ENCODE results near the gene OR2B2.
A peak's percentile ranks its signal among the peaks of the same experiment; 100 is the strongest.
"Not testable (repeated sequence)": the region's sequence is repeated elsewhere in the genome, so short reads cannot be mapped to it uniquely, and the experiment has no call there.

Gene OR2B2

DNA sequence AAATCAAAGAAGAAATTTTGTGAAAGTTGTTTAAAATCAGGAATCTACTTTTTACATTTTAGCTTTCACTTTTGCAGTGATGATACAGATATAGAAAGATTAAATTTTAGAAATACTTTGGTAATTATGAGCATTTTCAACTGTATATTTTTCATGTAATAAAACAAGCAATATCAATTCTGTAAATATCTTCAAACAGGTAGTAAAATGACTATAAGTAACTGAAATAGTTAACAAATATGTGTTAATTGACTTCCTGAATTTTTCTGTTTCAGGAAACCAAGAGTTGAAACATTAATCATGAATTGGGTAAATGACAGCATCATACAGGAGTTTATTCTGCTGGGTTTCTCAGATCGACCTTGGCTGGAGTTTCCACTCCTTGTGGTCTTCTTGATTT lies 44.7 kb upstream of the OR2B2 start, which contains the start of gene OR2B6:
Gene OR2B6, plus strand, starts transcription at position 301 of the 400 bp plus-strand sequence. Its CDS starts 0 bp downstream, at position 301.
- ChIA-PET CTCF (no interaction called here), POLR2A (no interaction called here)
- no peak within 1 kb of the TSS for H3K4me3 ChIP-seq (ENCODE audit: low read depth, low read length)
- no peaks in the 10 kb centered on the region for H3K4me1 ChIP-seq (ENCODE audit: control insufficient read depth, insufficient read depth, low read length)
- no peaks in the 10 kb centered on the region for H3K36me3 ChIP-seq (ENCODE audit: control insufficient read depth in 2 of 2, insufficient read depth in 1 of 2, low read length in 2 of 2)
- H3K9me3 ChIP-seq (ENCODE audit: control insufficient read depth, insufficient read depth, low read depth, low read length) = no peaks in the 10 kb centered on the region
- H3K27ac ChIP-seq (ENCODE audit: extremely low read depth, low read depth, low read length) = no peak within 1 kb of the TSS
- no peak for TF ChIP-seq IKZF3 (tag by site-specific recombination; IDR thresholded peaks at IDR 0.05)
- 0 out of 2 replicates have a peak, but pooled peaks have one; percentile 18 for TF ChIP-seq PRDM1 (tag by site-specific recombination; IDR thresholded peaks at IDR 0.05)

DNA sequence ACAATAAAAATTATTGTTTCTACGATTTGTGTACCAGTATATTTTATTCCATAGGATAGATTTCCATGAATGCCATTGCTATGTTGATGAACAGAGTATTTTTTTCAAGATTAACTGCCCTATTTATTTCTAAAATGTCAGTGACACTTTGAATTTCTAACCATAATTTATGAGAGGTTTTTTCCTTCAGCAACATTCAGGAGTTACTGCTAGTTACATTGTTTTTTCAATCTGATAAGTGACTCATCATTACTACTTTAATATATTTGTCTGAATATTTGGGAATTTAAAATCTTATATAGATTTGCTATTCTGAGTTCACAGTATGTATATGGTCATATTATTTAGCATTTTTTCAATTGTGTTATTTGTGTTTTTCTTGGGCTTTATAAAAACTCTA lies 38.8 kb upstream of the OR2B2 start:
- no peaks in the 10 kb centered on the region for H3K36me3 ChIP-seq (ENCODE audit: control insufficient read depth in 2 of 2, insufficient read depth in 1 of 2, low read length in 2 of 2)
- no peak overlapping the region for H3K27ac ChIP-seq (ENCODE audit: extremely low read depth, low read depth, low read length)
- CTCF ChIA-PET = interaction anchor here (0.6 kb wide), 1 partner anchor 155 kb away, joined by 4 read pairs; no protein-coding TSS in a partner anchor
- no peak for TF ChIP-seq ZNF629 (tag by site-specific recombination; IDR thresholded peaks at IDR 0.05)
- no peak for TF ChIP-seq ZNF768 (tag by site-specific recombination; IDR thresholded peaks at IDR 0.05)
- TF ChIP-seq, protein P1, sequence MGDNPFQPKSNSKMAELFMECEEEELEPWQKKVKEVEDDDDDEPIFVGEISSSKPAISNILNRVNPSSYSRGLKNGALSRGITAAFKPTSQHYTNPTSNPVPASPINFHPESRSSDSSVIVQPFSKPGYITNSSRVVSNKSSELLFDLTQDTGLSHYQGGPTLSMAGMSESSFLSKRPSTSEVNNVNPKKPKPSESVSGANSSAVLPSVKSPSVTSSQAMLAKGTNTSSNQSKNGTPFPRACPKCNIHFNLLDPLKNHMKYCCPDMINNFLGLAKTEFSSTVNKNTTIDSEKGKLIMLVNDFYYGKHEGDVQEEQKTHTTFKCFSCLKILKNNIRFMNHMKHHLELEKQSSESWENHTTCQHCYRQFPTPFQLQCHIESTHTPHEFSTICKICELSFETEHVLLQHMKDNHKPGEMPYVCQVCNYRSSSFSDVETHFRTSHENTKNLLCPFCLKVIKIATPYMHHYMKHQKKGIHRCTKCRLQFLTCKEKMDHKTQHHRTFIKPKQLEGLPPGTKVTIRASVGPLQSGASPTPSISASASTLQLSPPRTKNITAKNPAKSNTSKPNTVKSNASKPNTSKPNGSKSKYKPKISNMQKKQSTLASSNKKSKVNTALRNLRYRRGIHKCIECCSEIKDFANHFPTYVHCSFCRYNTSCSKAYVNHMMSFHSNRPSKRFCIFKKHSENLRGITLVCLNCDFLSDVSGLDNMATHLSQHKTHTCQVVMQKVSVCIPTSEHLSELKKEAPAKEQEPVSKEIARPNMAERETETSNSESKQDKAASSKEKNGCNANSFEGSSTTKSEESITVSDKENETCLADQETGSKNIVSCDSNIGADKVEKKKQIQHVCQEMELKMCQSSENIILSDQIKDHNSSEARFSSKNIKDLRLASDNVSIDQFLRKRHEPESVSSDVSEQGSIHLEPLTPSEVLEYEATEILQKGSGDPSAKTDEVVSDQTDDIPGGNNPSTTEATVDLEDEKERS (tag by site-specific recombination; IDR thresholded peaks at IDR 0.05) = no peak
- TF ChIP-seq ZNF660 (tag by site-specific recombination; IDR thresholded peaks at IDR 0.05) = no peak
- no peak for TF ChIP-seq ZSCAN23 (tag by site-specific recombination; IDR thresholded peaks at IDR 0.05)
- TF ChIP-seq ZNF747 (tag by site-specific recombination; IDR thresholded peaks at IDR 0.05) = no peak
- TF ChIP-seq, protein P2, sequence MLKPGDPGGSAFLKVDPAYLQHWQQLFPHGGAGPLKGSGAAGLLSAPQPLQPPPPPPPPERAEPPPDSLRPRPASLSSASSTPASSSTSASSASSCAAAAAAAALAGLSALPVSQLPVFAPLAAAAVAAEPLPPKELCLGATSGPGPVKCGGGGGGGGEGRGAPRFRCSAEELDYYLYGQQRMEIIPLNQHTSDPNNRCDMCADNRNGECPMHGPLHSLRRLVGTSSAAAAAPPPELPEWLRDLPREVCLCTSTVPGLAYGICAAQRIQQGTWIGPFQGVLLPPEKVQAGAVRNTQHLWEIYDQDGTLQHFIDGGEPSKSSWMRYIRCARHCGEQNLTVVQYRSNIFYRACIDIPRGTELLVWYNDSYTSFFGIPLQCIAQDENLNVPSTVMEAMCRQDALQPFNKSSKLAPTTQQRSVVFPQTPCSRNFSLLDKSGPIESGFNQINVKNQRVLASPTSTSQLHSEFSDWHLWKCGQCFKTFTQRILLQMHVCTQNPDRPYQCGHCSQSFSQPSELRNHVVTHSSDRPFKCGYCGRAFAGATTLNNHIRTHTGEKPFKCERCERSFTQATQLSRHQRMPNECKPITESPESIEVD (tag by site-specific recombination; IDR thresholded peaks at IDR 0.05) = no peak
- no peak for TF ChIP-seq ZNF202 (tag by site-specific recombination; IDR thresholded peaks at IDR 0.05; ENCODE audit: borderline replicate concordance)
- TF ChIP-seq EGR2 (tag by site-specific recombination; IDR thresholded peaks at IDR 0.05; ENCODE audit: low read depth) = no peak
- POLR2A ChIA-PET = no interaction called here
- H3K9me3 ChIP-seq (ENCODE audit: control insufficient read depth, insufficient read depth, low read depth, low read length) = no peaks in the 10 kb centered on the region
- H3K4me3 ChIP-seq (ENCODE audit: low read depth, low read length) = no peak overlapping the region
- H3K4me1 ChIP-seq (ENCODE audit: control insufficient read depth, insufficient read depth, low read length) = peaks cover 2% of the 10 kb centered on the region; the same call in 1 of the 2 replicates

DNA sequence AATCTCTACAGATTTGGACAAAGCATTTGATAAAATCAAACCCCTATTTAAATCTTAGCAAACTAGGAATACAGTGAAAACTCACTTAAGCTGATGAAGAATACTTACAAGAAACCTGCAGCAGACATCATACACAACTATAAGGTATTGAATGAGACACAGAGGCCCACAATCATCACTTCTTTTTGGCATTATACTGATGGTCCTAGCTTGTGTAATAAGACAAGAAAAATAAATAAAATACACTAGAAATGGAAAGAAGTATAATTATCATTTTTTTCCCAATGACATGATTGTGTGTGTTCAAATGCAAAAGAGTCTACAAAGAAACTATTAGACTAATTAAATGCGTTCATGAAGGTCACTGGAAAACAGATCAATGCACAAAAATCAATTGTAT lies 36.0 kb upstream of the OR2B2 start:
- ChIA-PET POLR2A (no interaction called here), CTCF (no interaction called here)
- Histone ChIP-seq H3K4me3 (ENCODE audit: low read depth, low read length) (no peak overlapping the region), H3K36me3 (ENCODE audit: control insufficient read depth in 2 of 2, insufficient read depth in 1 of 2, low read length in 2 of 2) (no peaks in the 10 kb centered on the region), H3K27ac (ENCODE audit: extremely low read depth, low read depth, low read length) (no peak overlapping the region), H3K9me3 (ENCODE audit: control insufficient read depth, insufficient read depth, low read depth, low read length) (no peaks in the 10 kb centered on the region), H3K4me1 (ENCODE audit: control insufficient read depth, insufficient read depth, low read length) (peaks cover 2% of the 10 kb centered on the region; the same call in 1 of the 2 replicates)
- TF ChIP-seq ZNF311 (tag by site-specific recombination; IDR thresholded peaks at IDR 0.05; ENCODE audit: borderline replicate concordance) = no peak

DNA sequence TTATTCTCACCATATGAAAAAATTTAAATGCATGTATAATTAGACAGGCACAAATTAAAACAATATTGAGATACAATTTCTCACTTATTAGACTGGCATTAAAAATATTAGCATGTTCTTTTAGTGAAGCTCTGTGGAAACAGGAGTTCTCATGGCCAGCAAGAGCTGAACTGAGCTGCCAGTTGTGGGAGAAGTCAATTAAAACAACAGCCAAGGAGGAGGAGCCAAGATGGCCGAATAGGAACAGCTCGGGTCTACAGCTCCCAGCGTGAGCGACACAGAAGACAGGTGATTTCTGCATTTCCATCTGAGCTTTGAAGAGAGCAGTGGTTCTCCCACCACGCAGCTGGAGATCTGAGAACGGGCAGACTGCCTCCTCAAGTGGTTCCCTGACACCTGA lies 30.9 kb upstream of the OR2B2 start:
- POLR2A ChIA-PET = not testable (repeated sequence)

More for the DNA sequence above, 30.9 kb upstream of the OR2B2 start:
- H3K4me3 ChIP-seq (ENCODE audit: low read depth, low read length); H3K27ac ChIP-seq (ENCODE audit: extremely low read depth, low read depth, low read length); H3K9me3 ChIP-seq (ENCODE audit: control insufficient read depth, insufficient read depth, low read depth, low read length); CTCF ChIA-PET; H3K4me1 ChIP-seq (ENCODE audit: control insufficient read depth, insufficient read depth, low read length); H3K36me3 ChIP-seq (ENCODE audit: control insufficient read depth in 2 of 2, insufficient read depth in 1 of 2, low read length in 2 of 2): not testable (repeated sequence)
- TF ChIP-seq ZNF335 (tag by site-specific recombination; conservative IDR thresholded peaks at IDR 0.05) (peak; percentile 79), SP3 (tag by site-specific recombination; IDR thresholded peaks at IDR 0.05) (0 out of 2 replicates have a peak, but pooled peaks have one; percentile 13), ZNF341 (tag by site-specific recombination; IDR thresholded peaks at IDR 0.05; ENCODE audit: low read depth) (peak; percentile 79), ZIC2 (tag by site-specific recombination; IDR thresholded peaks at IDR 0.05) (peak; percentile 36), ZBTB17 (tag by site-specific recombination; IDR thresholded peaks at IDR 0.05) (0 out of 2 replicates have a peak, but pooled peaks have one; percentile 31)

Measured in HEK293 (cell line).